ENCODE measurements around the gene LGALS8. TPM values are rescaled to one million over a fixed set of nuclear protein-coding genes. Genes with fewer than 3 reads are reported as not detected.

Gene LGALS8
- total RNA-seq, result 65.0 and 66.9 TPM in 2 replicates

GRCh38 chr1:236523704-236524141 lies at the start of gene LGALS8:
TSS of gene LGALS8 (plus strand) at chr1:236523982. CDS start at chr1:236526071, 2,089 bp downstream.

Other genes starting within 250 kb of the LGALS8 start
- gene ERO1B, start 242.0 kb upstream of the LGALS8 start, total RNA-seq, result 2.3 and 3.5 TPM in 2 replicates
- 0.09 and 0.14 TPM in 2 replicates for gene EDARADD, start 129.7 kb upstream of the LGALS8 start, total RNA-seq
- gene HEATR1, start 80.5 kb downstream of the LGALS8 start, total RNA-seq, result 18.9 and 24.1 TPM in 2 replicates
- gene ACTN2, start 162.5 kb downstream of the LGALS8 start, total RNA-seq, result 0.09 and 0.14 TPM in 2 replicates

Data from smooth muscle cell of bladder (primary cell).